ENCODE measurements around the gene FEV. TPM values are rescaled to one million over a fixed set of nuclear protein-coding genes. Genes with fewer than 3 reads are reported as not detected.

The FEV gene
- polyA plus RNA-seq, 1 donor from 2014 or later, result not detected

DNA sequence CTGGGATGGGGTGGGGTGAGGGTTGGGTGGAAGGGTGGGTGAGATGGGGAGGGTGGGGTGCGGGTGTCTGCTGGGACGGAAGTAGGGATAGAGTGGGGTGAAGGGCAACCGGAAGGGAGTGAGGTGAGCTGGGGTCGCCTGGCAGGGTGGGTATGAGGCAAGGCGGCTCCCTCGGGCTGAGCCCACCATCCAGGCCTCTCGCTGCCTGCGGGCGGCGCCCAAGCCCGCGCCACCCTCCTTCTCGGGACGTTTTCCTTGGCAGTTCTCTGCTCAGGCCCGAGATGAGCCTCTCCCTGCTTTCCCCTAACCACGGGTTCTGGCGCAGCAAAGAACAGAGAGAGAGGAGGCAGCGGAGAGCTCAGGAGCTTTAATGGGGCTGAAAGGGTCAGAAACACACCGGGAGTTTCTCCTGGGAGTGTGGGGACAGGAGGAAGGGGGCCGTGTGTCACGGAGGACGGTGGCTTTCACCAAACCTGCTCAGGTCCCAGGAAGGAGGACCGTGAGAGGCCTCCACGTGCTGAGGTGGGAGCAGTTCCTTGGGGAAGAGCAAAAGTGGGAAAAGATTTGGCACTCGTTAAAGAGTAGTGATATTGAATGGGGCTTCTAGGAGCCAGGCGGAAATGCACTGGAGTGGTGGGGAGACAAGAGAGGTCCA, 4.1 kb downstream of the FEV start:
- H3K4me2 ChIP-seq (ENCODE audit: low read length), result no peak overlapping the region
- H4K20me1 ChIP-seq (ENCODE audit: insufficient read depth), result no peaks in the 10 kb centered on the region

DNA sequence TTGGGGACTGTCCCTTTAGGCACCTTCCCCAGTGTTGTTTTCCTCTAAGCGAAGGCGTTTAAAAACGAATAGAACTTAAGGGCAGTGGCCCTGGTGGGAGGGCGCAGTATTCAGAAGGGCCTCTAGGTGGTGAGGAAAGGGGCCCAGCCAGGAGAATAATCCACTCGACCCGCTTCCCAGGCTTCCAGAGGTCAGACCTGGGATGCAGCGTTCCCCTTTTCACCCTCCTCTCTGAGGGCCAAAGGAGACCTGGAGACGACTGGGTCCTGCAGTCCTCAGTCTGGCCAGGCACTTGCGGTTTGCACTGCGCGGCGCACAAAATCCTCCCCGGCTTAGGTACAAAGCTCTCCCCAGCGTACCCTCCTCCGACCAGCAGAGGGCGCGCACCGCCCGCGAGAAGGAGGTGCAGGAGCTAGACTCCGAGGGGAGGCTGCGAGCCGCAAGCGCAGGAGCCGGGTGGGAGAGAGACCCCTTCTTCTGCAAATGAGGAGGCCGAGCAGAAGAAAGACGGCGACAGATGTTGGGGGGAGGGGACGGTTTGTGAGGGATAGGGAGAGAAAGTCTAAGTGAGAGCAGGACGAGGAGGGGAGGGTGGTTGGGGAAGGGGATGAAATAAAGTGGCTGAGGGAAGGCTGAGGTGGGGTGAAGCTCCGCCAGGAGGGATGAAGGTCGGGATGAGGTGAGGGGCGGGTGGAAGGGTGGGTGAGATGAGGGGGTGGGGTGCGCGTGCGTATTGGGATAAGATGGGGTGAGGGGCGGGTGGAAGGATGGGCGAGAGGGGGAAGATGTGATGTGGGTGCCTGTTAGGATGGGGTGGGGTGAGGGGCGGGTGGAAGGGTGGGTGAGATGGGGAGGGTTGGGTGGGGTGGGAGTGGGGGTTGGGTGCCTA, 4.9 kb downstream of the FEV start:
- H3F3A ChIP-seq (ENCODE audit: insufficient read depth, low read length, poor library complexity, severe bottlenecking), result no peaks in the 10 kb centered on the region
- peak overlapping the region; percentile 60 for H3K4me3 ChIP-seq (ENCODE audit: low read length)
- H2AFZ ChIP-seq (ENCODE audit: low read depth, low read length), result no peak overlapping the region
- H3K79me2 ChIP-seq (replicated peaks; ENCODE audit: insufficient read depth, low read length), result no peaks in the 10 kb centered on the region
- peak overlapping the region; percentile 38 for H3K9ac ChIP-seq (ENCODE audit: low read length)
- TF ChIP-seq SMC3 (conservative IDR thresholded peaks at IDR 0.05; ENCODE audit: poor library complexity), result peak; percentile 89
- no peak for TF ChIP-seq EP300 (conservative IDR thresholded peaks at IDR 0.05; ENCODE audit: poor library complexity, severe bottlenecking)
- TF ChIP-seq MXI1 (conservative IDR thresholded peaks at IDR 0.05; ENCODE audit: poor library complexity, severe bottlenecking), result peak; percentile 38
- TF ChIP-seq, protein P1, sequence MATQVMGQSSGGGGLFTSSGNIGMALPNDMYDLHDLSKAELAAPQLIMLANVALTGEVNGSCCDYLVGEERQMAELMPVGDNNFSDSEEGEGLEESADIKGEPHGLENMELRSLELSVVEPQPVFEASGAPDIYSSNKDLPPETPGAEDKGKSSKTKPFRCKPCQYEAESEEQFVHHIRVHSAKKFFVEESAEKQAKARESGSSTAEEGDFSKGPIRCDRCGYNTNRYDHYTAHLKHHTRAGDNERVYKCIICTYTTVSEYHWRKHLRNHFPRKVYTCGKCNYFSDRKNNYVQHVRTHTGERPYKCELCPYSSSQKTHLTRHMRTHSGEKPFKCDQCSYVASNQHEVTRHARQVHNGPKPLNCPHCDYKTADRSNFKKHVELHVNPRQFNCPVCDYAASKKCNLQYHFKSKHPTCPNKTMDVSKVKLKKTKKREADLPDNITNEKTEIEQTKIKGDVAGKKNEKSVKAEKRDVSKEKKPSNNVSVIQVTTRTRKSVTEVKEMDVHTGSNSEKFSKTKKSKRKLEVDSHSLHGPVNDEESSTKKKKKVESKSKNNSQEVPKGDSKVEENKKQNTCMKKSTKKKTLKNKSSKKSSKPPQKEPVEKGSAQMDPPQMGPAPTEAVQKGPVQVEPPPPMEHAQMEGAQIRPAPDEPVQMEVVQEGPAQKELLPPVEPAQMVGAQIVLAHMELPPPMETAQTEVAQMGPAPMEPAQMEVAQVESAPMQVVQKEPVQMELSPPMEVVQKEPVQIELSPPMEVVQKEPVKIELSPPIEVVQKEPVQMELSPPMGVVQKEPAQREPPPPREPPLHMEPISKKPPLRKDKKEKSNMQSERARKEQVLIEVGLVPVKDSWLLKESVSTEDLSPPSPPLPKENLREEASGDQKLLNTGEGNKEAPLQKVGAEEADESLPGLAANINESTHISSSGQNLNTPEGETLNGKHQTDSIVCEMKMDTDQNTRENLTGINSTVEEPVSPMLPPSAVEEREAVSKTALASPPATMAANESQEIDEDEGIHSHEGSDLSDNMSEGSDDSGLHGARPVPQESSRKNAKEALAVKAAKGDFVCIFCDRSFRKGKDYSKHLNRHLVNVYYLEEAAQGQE (IDR thresholded peaks at IDR 0.05; ENCODE audit: borderline replicate concordance), result no peak
- TF ChIP-seq TAF1 (IDR thresholded peaks at IDR 0.05; ENCODE audit: low read depth), result no peak
- peak; percentile 99 for TF ChIP-seq CTCF (IDR thresholded peaks at IDR 0.05; ENCODE audit: poor library complexity, severe bottlenecking)
- TF ChIP-seq POLR2AphosphoS5 (IDR thresholded peaks at IDR 0.05), result no peak
- peak; percentile 85 for TF ChIP-seq RAD21 (conservative IDR thresholded peaks at IDR 0.05)
- TF ChIP-seq EZH2 (IDR thresholded peaks at IDR 0.05; ENCODE audit: borderline replicate concordance, insufficient read depth, low read length, poor library complexity, severe bottlenecking), result peak; percentile 67
- H3K27ac ChIP-seq (ENCODE audit: low read length), result no peak overlapping the region
- H3K27me3 ChIP-seq (ENCODE audit: insufficient read depth, low read depth, low read length), result peaks cover 95% of the 10 kb centered on the region
- H3K9me2 ChIP-seq (ENCODE audit: insufficient read depth, low read length), result no peaks in the 10 kb centered on the region
- no peaks in the 10 kb centered on the region for H3K36me3 ChIP-seq (ENCODE audit: insufficient read depth, low read length)
- no peaks in the 10 kb centered on the region for H4K20me1 ChIP-seq (ENCODE audit: insufficient read depth)
- H3K4me2 ChIP-seq (ENCODE audit: low read length), result peak overlapping the region; percentile 42
- H3K9me3 ChIP-seq (ENCODE audit: low read length), result no peaks in the 10 kb centered on the region

More for the DNA sequence above, 4.1 kb downstream of the FEV start:
- H3K9ac ChIP-seq (ENCODE audit: low read length), result no peak overlapping the region
- H3F3A ChIP-seq (ENCODE audit: insufficient read depth, low read length, poor library complexity, severe bottlenecking), result no peaks in the 10 kb centered on the region
- H3K36me3 ChIP-seq (ENCODE audit: insufficient read depth, low read length), result no peaks in the 10 kb centered on the region
- no peaks in the 10 kb centered on the region for H3K9me3 ChIP-seq (ENCODE audit: low read length)
- H3K27ac ChIP-seq (ENCODE audit: low read length), result no peak overlapping the region
- no peaks in the 10 kb centered on the region for H3K9me2 ChIP-seq (ENCODE audit: insufficient read depth, low read length)
- no peak overlapping the region for H3K4me3 ChIP-seq (ENCODE audit: low read length)
- no peak overlapping the region for H2AFZ ChIP-seq (ENCODE audit: low read depth, low read length)
- TF ChIP-seq, protein P1 (IDR thresholded peaks at IDR 0.05; ENCODE audit: borderline replicate concordance), result no peak
- TF ChIP-seq EP300 (conservative IDR thresholded peaks at IDR 0.05; ENCODE audit: poor library complexity, severe bottlenecking) (no peak), RAD21 (conservative IDR thresholded peaks at IDR 0.05) (no peak)
- H3K27me3 ChIP-seq (ENCODE audit: insufficient read depth, low read depth, low read length), result peaks cover 95% of the 10 kb centered on the region
- no peaks in the 10 kb centered on the region for H3K79me2 ChIP-seq (replicated peaks; ENCODE audit: insufficient read depth, low read length)
